NB4 (cell line): Measurements from ENCODE around the gene RAB6A.
"Not testable (repeated sequence)": the region's sequence is repeated elsewhere in the genome, so short reads cannot be mapped to it uniquely, and the experiment has no call there.

Experiments
- DNase-seq: peaks from one replicate; pipeline ENCODE4 v3.0.0; 2010; ENCODE audit warnings: low read depth
- H3K4me3 ChIP-seq: one replicate; pipeline ENCODE4 v1.5.1; 2011; ENCODE audit warnings: mild to moderate bottlenecking, low read depth, low read length, moderate library complexity
- MYC ChIP-seq: IDR thresholded peaks from 2 replicates; pipeline ENCODE4 v1.6.1; 2011; ENCODE audit warnings: low read depth, low read length
- POLR2A ChIP-seq: IDR thresholded peaks from 2 replicates; pipeline ENCODE4 v1.6.1; 2011; ENCODE audit warnings: mild to moderate bottlenecking; ENCODE audit not compliant: insufficient read length; ENCODE audit errors: extremely low read depth
- TF ChIP-seq, protein P1 (sequence below): IDR thresholded peaks from 2 replicates; pipeline ENCODE4 v1.6.1; 2011; ENCODE audit warnings: low read depth, low read length
- TF ChIP-seq, protein P2 (sequence below): IDR thresholded peaks from one replicate; pipeline ENCODE4 v1.5.1; 2012; ENCODE audit warnings: low read depth, low read length

Gene RAB6A

DNA sequence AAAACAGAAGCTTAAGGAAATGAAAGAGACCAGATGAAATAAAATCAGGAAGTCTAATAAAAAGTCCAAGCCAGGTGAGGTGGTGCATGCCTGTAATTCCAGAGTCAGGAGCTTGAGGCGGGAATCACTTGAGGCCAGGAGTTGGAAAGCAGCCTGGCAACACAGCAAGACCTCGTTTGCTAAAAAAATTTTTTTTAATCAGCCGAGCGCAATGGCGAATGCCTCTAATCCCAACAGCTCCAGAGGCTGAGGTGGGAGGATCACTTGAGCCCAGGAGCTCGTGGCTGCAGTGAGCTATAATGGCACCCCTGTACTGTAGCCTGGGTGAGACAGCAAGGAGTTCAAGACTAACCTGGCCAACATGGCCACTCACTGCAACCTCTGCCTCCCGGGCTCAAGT is 8.0 kb downstream of the RAB6A start:
- TF ChIP-seq, protein P1, sequence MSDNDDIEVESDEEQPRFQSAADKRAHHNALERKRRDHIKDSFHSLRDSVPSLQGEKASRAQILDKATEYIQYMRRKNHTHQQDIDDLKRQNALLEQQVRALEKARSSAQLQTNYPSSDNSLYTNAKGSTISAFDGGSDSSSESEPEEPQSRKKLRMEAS, result no peak
- no peak for TF ChIP-seq POLR2A
- TF ChIP-seq MYC, result no peak
- TF ChIP-seq, protein P2, sequence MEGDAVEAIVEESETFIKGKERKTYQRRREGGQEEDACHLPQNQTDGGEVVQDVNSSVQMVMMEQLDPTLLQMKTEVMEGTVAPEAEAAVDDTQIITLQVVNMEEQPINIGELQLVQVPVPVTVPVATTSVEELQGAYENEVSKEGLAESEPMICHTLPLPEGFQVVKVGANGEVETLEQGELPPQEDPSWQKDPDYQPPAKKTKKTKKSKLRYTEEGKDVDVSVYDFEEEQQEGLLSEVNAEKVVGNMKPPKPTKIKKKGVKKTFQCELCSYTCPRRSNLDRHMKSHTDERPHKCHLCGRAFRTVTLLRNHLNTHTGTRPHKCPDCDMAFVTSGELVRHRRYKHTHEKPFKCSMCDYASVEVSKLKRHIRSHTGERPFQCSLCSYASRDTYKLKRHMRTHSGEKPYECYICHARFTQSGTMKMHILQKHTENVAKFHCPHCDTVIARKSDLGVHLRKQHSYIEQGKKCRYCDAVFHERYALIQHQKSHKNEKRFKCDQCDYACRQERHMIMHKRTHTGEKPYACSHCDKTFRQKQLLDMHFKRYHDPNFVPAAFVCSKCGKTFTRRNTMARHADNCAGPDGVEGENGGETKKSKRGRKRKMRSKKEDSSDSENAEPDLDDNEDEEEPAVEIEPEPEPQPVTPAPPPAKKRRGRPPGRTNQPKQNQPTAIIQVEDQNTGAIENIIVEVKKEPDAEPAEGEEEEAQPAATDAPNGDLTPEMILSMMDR, result no peak
- H3K4me3 ChIP-seq, result no peak overlapping the region
- DNase-seq, result no peak

DNA sequence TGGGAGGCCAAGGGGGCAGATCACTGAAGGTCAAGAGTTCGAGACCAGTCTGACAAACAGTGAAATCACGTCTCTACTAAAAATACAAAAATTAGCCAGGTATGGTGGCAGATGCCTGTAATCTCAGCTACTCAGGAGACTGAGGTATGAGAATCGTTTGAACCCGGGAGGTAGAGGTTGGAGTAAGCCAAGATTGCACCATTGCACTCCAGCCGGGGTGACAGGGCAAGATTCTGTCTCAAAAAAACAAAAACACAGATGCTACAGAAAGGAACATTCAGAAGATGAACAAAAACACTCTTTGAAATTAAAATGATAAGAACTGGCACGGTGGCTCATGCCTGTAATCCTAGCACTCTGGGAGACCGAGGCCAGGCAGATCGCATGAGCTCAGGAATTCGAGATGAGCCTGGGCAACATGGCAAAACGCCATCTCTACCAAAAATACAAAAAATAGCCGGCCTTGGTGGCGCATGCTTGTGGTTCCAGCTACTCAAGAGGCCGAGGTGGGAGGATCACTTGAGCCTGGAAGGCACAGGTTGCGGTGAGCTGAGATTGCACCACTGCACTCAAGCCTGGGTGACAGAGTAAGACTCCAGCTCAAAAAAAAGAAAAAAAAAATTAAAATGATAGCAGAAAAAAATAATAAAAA is 8.5 kb downstream of the RAB6A start:
- TF ChIP-seq MYC (no peak), POLR2A (no peak)
- TF ChIP-seq, protein P2, result no peak
- TF ChIP-seq, protein P1, result no peak
- H3K4me3 ChIP-seq, result no peak overlapping the region
- DNase-seq, result no peak

DNA sequence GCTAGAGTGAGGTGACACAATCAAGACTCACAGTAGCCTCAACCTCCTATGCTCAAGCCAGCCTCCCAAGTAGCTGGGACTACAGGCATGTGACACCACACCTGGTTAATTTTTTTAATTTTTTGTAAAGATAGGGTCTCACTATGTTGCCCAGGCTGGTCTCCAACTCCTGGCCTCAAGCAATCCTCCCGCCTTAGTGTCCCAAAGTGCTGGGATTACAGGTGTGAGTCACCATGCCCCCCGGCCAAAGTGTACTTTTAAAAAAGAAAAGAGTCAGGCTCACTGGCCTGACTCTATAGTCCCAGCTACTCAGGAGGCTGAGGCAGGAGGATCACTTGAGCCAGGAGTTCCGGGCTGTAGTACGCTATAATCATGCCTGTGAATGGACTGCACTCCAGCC is 10.0 kb downstream of the RAB6A start:
- not testable (repeated sequence) for H3K4me3 ChIP-seq, DNase-seq

DNA sequence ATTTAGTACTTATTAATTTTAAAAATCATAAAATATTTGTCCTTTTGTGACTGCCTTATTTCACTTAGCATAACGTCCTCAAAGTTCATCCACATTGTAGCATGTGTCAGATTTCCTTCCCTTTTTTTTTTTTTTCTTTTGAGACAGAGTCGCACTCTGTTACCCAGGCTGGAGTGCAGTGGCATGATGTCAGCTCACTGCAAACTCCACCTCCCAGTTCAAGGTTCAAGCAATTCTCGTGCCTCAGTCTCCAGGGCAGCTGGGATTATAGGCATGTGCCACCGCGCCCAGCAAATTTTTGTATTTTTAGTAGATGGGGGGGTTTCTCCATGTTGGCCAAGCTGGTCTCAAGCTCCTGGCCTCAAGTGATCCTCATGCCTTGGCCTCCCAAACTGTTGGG is 10.6 kb downstream of the RAB6A start:
- TF ChIP-seq POLR2A (no peak), MYC (no peak)
- TF ChIP-seq, protein P2, result no peak
- TF ChIP-seq, protein P1, result no peak
- no peak for DNase-seq
- H3K4me3 ChIP-seq, result no peak overlapping the region

DNA sequence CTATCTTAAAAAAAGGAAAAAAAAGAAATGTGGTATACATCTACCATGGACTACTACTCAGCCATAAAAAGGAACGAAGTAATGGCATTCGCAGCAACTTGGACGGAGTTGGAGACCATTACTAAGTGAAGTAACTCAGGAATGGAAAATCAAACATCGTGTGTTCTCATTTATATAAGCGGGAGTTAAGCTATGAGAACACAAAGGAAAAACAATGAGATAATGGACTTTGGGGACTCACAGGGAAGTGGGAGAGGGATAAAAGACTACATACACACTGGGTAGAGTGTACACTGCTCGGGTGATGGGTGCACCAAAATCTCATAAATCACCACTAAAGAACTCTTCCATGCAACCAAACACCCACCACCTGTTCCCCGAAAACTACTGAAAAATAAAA is 11.8 kb downstream of the RAB6A start:
- no peak for DNase-seq
- H3K4me3 ChIP-seq, result no peak overlapping the region
- TF ChIP-seq POLR2A, result no peak
- TF ChIP-seq, protein P2, result no peak
- no peak for TF ChIP-seq MYC
- TF ChIP-seq, protein P1, result no peak

DNA sequence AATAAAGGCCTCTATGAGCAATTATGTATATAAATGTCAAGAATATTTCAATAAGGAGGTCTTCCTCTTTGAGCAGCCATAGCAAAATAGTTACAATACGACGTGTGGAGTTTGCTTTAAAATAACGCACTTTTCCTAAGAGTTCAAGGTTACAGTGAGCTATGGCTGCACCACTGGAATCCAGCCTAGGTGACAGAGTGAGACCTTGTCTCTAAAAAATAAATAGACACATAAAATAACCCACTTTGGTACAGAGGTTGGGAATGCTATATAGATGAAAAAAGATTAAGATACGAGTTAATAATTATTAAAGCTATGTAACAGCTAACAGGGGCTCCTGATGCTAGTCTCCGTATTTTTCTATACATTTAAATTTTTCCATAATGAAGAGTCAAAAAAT is 12.6 kb downstream of the RAB6A start:
- TF ChIP-seq, protein P1, result no peak
- TF ChIP-seq, protein P2, result no peak
- TF ChIP-seq POLR2A (no peak), MYC (no peak)
- DNase-seq, result no peak
- no peak overlapping the region for H3K4me3 ChIP-seq
